HCT116 (cell line): ENCODE results near the gene SHCBP1L. TPM values are rescaled to one million over a fixed set of nuclear protein-coding genes. Genes with fewer than 3 reads are reported as not detected.

Experiments used
- ATAC-seq: fragments of 200-7000 bp; cut with Tn5 transposase; 2 replicates; pipeline ENCODE4 v1.9.1; 2020; ENCODE audit warnings: mild to moderate bottlenecking, moderate library complexity
- BruUV-seq: library from RNA; stranded (reverse); fragments of 400-500 nt; replicated peaks from 2 replicates; lab custom pipeline; 2021; lab: Mats Ljungman, UMichigan
- CTCF ChIA-PET: fragments of 300-600 bp; sonication (Branson Sonifier 250); formaldehyde crosslinking; loops from one replicate; lab custom pipeline; 2021; ENCODE audit warnings: antibody characterized with exemption; lab: Charles Lee
- POLR2A ChIA-PET: fragments of 300-600, 350-600 bp; sonication (Branson Sonifier 250); formaldehyde crosslinking; loops from one replicate; lab custom pipeline; 2021; ENCODE audit warnings: antibody characterized with exemption; lab: Charles Lee
- RAD21 ChIA-PET, 2 experiments: fragments of 300-600 bp; sonication (Branson Sonifier 250); formaldehyde crosslinking; loops; one replicate each; lab custom pipeline; 2023; ENCODE audit warnings: low total read pairs in 2 of 2; ENCODE audit not compliant: uncharacterized antibody in 2 of 2, unreplicated experiment in 2 of 2, low non-redundant PET in 1 of 2; lab: Charles Lee
- DNase-seq: peaks from one replicate; pipeline ENCODE4 v3.0.0-alpha.2; 2010; ENCODE audit warnings: low read depth, low spot score
- H2AFZ ChIP-seq: fragments of 200-600 bp; shearing (Covaris generic), sonication (generic); 2 replicates; pipeline ENCODE4 v1.6.1; 2017; ENCODE audit warnings: low read depth, mixed run types, mixed read lengths, antibody characterized with exemption, low read length; ENCODE audit not compliant: poor library complexity, severe bottlenecking
- H3K27ac ChIP-seq: 2 replicates; pipeline ENCODE4 v1.5.1; 2012; ENCODE audit warnings: low read depth, low read length
- H3K27me3 ChIP-seq: fragments of 200-600 bp; sonication (generic); 2 replicates; pipeline ENCODE4 v1.6.1; 2016; ENCODE audit warnings: mixed run types, low read length, mixed read lengths; ENCODE audit not compliant: insufficient read depth
- H3K36me3 ChIP-seq, 2 experiments: fragments of 200-500 bp in 1 of 2; fragments of 200-600 bp in 1 of 2; sonication (Bioruptor generic) in 1 of 2; sonication (generic) in 1 of 2; 2 replicates each; pipeline versions ENCODE4 v1.5.1 to v1.6.1; 2014 to 2016; ENCODE audit warnings: low read length in 2 of 2, inconsistent platforms in 1 of 2, mixed read lengths in 1 of 2, mixed run types in 1 of 2; ENCODE audit not compliant: insufficient read depth in 2 of 2, control insufficient read depth in 1 of 2
- H3K4me1 ChIP-seq, 2 experiments: fragments of 200-600 bp in 1 of 2; sonication (generic) in 1 of 2; 2 replicates each; pipeline versions ENCODE4 v1.5.1 to v1.6.1; 2012 to 2017; ENCODE audit warnings: low read length in 2 of 2, inconsistent platforms in 1 of 2, mild to moderate bottlenecking in 1 of 2, mixed read lengths in 1 of 2, mixed run types in 1 of 2, moderate library complexity in 1 of 2; ENCODE audit not compliant: insufficient read depth in 2 of 2, control insufficient read depth in 1 of 2
- H3K4me2 ChIP-seq: fragments of 200-600 bp; sonication (generic); 2 replicates; pipeline ENCODE4 v1.6.1; 2017; ENCODE audit warnings: mixed run types, low read length, mixed read lengths
- H3K4me3 ChIP-seq, 2 experiments: fragments of 200-600 bp in 1 of 2; sonication (generic) in 1 of 2; replicated peaks in 1 of 2; 2 replicates each; pipeline ENCODE4 v1.5.1; 2011 to 2016; ENCODE audit warnings: low read length in 2 of 2, control low read depth in 1 of 2, low read depth in 1 of 2, mild to moderate bottlenecking in 1 of 2, mixed read lengths in 1 of 2, mixed run types in 1 of 2
- H3K79me2 ChIP-seq: fragments of 200-600 bp; sonication (generic); 2 replicates; pipeline ENCODE4 v1.6.1; 2017; ENCODE audit warnings: mild to moderate bottlenecking, mixed run types, low read length, moderate library complexity, mixed read lengths; ENCODE audit not compliant: insufficient read depth
- H3K9ac ChIP-seq: fragments of 200-600 bp; sonication (generic); 2 replicates; pipeline ENCODE4 v1.6.1; 2016; ENCODE audit warnings: low read length, mixed read lengths
- H3K9me2 ChIP-seq: fragments of 200-600 bp; sonication (generic), shearing (Covaris generic); 2 replicates; pipeline ENCODE4 v1.6.1; 2017; ENCODE audit warnings: mixed run types, mild to moderate bottlenecking, moderate library complexity; ENCODE audit not compliant: insufficient read depth
- H3K9me3 ChIP-seq, 2 experiments: fragments of 200-500 bp in 1 of 2; fragments of 200-600 bp in 1 of 2; sonication (Bioruptor generic) in 1 of 2; sonication (generic) in 1 of 2; 2 replicates each; pipeline ENCODE4 v1.6.1; 2014 to 2017; ENCODE audit warnings: low read length in 2 of 2, mixed read lengths in 2 of 2, inconsistent platforms in 1 of 2, low read depth in 1 of 2, mild to moderate bottlenecking in 1 of 2, mixed run types in 1 of 2, moderate library complexity in 1 of 2; ENCODE audit not compliant: control insufficient read depth in 1 of 2, insufficient read depth in 1 of 2
- H4K20me1 ChIP-seq: fragments of 200-600 bp; sonication (generic), shearing (Covaris generic); 2 replicates; pipeline ENCODE4 v1.6.1; 2017; ENCODE audit warnings: mixed run types, mild to moderate bottlenecking, moderate library complexity; ENCODE audit not compliant: insufficient read depth
- EZH2 ChIP-seq: fragments of 200-600 bp; sonication (generic); IDR thresholded peaks from 2 replicates; pipeline ENCODE4 v1.6.1; 2017; ENCODE audit warnings: antibody characterized with exemption, mixed run types
- FOSL1 ChIP-seq: IDR thresholded peaks from 2 replicates; pipeline ENCODE4 v1.6.1; 2012; ENCODE audit warnings: low read depth
- POLR2A ChIP-seq: IDR thresholded peaks from 2 replicates; pipeline ENCODE4 v1.7.0; 2011; ENCODE audit warnings: borderline replicate concordance; ENCODE audit not compliant: insufficient read depth, insufficient read length; ENCODE audit errors: extremely low read depth
- TCF7L2 ChIP-seq: IDR thresholded peaks from 2 replicates; pipeline ENCODE4 v1.7.0; 2011; ENCODE audit warnings: borderline replicate concordance, inconsistent platforms; ENCODE audit not compliant: insufficient read depth, insufficient read length; ENCODE audit errors: extremely low read depth
- ZFX ChIP-seq: fragments of 450-650 bp; IDR thresholded peaks from 2 replicates; pipeline ENCODE4 v1.6.1; 2017
- ZNF274 ChIP-seq: fragments of 200-500 bp; sonication (Bioruptor generic); IDR thresholded peaks from 2 replicates; pipeline ENCODE4 v1.6.1; 2014; ENCODE audit warnings: mild to moderate bottlenecking, low read depth, low read length, inconsistent platforms
- intact Hi-C: fragments of 100-400 bp; cut with micrococcal nuclease; formaldehyde crosslinking; loops from 2 replicates; pipeline ENCODE4 v1.10.0; 2022
- total RNA-seq: library from RNA; stranded (reverse); gene quantifications from one replicate; pipeline ENCODE4 v1.2.1, GENCODE V29; 2021; ENCODE audit not compliant: unreplicated experiment
- TF ChIP-seq, protein P1 (sequence below): IDR thresholded peaks from 2 replicates; pipeline ENCODE4 v1.6.1; 2011; ENCODE audit warnings: mild to moderate bottlenecking, low read length, moderate library complexity; ENCODE audit not compliant: insufficient replicate concordance; ENCODE audit errors: extremely low read depth
- TF ChIP-seq, protein P2 (sequence below), 3 experiments: fragments of 200-600 bp in 1 of 3; sonication (generic) in 1 of 3; IDR thresholded peaks in 2 of 3; conservative IDR thresholded peaks in 1 of 3; 2 replicates each; pipeline ENCODE4 v1.5.1; 2012 to 2017; ENCODE audit warnings: low read depth in 2 of 3, low read length in 2 of 3, antibody characterized with exemption in 1 of 3, borderline replicate concordance in 1 of 3, control low read depth in 1 of 3, mild to moderate bottlenecking in 1 of 3, mixed read lengths in 1 of 3, mixed run types in 1 of 3, moderate library complexity in 1 of 3; ENCODE audit not compliant: insufficient read depth in 1 of 3

The SHCBP1L gene
- total RNA-seq, 1 experiment from 2014 or later = not detected

DNA sequence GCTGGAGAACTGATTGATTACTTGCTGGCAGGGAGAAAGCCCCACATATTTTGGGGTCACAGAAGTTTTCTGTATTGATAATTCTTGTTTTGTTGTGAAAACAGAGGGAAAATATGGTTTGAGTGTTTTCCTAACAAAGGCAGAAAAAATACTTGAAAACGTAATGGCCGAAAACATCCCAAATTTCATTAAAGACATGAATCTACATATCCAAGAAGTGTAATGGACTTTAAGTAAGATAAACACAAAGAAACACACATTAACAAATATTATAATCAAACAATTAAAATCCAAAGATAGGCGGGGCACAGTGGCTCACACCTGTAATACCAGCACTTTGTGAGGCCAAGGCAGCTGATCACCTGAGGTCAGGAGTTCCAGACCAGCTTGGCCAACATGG is 39.6 kb downstream of the SHCBP1L start:
- no peak overlapping the region for H3K4me2 ChIP-seq
- H3K4me3 ChIP-seq = no peak overlapping the region
- TF ChIP-seq FOSL1 (no peak), POLR2A (no peak), ZNF274 (no peak), ZFX (no peak), TCF7L2 (no peak), EZH2 (no peak)
- TF ChIP-seq, protein P1, sequence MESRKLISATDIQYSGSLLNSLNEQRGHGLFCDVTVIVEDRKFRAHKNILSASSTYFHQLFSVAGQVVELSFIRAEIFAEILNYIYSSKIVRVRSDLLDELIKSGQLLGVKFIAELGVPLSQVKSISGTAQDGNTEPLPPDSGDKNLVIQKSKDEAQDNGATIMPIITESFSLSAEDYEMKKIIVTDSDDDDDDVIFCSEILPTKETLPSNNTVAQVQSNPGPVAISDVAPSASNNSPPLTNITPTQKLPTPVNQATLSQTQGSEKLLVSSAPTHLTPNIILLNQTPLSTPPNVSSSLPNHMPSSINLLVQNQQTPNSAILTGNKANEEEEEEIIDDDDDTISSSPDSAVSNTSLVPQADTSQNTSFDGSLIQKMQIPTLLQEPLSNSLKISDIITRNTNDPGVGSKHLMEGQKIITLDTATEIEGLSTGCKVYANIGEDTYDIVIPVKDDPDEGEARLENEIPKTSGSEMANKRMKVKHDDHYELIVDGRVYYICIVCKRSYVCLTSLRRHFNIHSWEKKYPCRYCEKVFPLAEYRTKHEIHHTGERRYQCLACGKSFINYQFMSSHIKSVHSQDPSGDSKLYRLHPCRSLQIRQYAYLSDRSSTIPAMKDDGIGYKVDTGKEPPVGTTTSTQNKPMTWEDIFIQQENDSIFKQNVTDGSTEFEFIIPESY = no peak
- TF ChIP-seq, protein P2, sequence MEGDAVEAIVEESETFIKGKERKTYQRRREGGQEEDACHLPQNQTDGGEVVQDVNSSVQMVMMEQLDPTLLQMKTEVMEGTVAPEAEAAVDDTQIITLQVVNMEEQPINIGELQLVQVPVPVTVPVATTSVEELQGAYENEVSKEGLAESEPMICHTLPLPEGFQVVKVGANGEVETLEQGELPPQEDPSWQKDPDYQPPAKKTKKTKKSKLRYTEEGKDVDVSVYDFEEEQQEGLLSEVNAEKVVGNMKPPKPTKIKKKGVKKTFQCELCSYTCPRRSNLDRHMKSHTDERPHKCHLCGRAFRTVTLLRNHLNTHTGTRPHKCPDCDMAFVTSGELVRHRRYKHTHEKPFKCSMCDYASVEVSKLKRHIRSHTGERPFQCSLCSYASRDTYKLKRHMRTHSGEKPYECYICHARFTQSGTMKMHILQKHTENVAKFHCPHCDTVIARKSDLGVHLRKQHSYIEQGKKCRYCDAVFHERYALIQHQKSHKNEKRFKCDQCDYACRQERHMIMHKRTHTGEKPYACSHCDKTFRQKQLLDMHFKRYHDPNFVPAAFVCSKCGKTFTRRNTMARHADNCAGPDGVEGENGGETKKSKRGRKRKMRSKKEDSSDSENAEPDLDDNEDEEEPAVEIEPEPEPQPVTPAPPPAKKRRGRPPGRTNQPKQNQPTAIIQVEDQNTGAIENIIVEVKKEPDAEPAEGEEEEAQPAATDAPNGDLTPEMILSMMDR (IDR thresholded peaks at IDR 0.05 in 2 of 3, conservative IDR thresholded peaks at IDR 0.05 in 1 of 3; ENCODE audit: borderline replicate concordance in 1 of 3, insufficient read depth in 1 of 3, low read depth in 2 of 3, low read length in 2 of 3) = no peak
- TF ChIP-seq, all 23 proteins: peak for 0
- ChIA-PET POLR2A (no interaction called here), CTCF (no interaction called here), RAD21 (no interaction called here)
- H4K20me1 ChIP-seq = no peaks in the 10 kb centered on the region
- H2AFZ ChIP-seq = no peak overlapping the region
- no peak overlapping the region for H3K27ac ChIP-seq
- H3K9me2 ChIP-seq = peaks cover 3% of the 10 kb centered on the region; the same call in 1 of the 2 replicates
- H3K27me3 ChIP-seq = no peaks in the 10 kb centered on the region
- intact Hi-C loops = no loop called here
- no peaks in the 10 kb centered on the region for H3K36me3 ChIP-seq
- H3K79me2 ChIP-seq = no peaks in the 10 kb centered on the region
- DNase-seq (no peak), ATAC-seq (no peak)
- no peak overlapping the region for H3K9ac ChIP-seq
- H3K9me3 ChIP-seq = peaks cover 0 to 4% of the 10 kb centered on the region in 2 experiments; a peak in 1 of 4 replicates
- BruUV-seq = no TSS peak
- peaks cover 0 to 10% of the 10 kb centered on the region in 2 experiments; a peak in 1 of 4 replicates for H3K4me1 ChIP-seq
